ENCODE data around the gene DNMT1.

DNA sequence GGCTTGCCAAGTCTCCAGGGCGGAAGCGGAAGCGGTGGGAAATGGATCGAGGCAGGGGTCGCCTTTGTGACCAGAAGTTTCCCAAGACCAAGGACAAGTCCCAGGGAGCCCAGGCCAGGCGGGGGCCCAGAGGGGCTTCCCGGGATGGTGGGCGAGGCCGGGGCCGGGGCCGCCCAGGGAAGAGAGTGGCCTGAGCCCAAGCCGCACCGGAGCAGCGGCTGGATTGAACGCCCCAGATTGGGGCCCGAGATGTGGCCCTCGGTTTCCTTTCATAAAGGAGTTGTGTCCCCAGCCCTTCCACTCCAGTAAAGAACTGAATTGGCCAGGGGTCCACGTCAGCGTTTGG lies 83.8 kb downstream of the DNMT1 start:
- TF ChIP-seq, protein P1, sequence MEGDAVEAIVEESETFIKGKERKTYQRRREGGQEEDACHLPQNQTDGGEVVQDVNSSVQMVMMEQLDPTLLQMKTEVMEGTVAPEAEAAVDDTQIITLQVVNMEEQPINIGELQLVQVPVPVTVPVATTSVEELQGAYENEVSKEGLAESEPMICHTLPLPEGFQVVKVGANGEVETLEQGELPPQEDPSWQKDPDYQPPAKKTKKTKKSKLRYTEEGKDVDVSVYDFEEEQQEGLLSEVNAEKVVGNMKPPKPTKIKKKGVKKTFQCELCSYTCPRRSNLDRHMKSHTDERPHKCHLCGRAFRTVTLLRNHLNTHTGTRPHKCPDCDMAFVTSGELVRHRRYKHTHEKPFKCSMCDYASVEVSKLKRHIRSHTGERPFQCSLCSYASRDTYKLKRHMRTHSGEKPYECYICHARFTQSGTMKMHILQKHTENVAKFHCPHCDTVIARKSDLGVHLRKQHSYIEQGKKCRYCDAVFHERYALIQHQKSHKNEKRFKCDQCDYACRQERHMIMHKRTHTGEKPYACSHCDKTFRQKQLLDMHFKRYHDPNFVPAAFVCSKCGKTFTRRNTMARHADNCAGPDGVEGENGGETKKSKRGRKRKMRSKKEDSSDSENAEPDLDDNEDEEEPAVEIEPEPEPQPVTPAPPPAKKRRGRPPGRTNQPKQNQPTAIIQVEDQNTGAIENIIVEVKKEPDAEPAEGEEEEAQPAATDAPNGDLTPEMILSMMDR (IDR thresholded peaks at IDR 0.05; ENCODE audit: low read length) = no peak
- no peak for TF ChIP-seq EZH2 (optimal IDR thresholded peaks at IDR 0.05; ENCODE audit: low read depth, low read length)

Data from MM.1S (cell line).